HepG2 (cell line): ENCODE data around the gene SIT1. TPM values are rescaled to one million over a fixed set of nuclear protein-coding genes. Genes with fewer than 3 reads are reported as not detected.

Source experiments
- ATF7-NPFF ChIP-seq: sonication (generic); formaldehyde crosslinking; IDR thresholded peaks from 2 replicates; pipeline ENCODE4 v1.8.1; 2023; ENCODE audit warnings: mild to moderate bottlenecking, low read depth, missing genetic modification reagents, moderate library complexity
- BORCS8-MEF2B ChIP-seq: sonication (generic); formaldehyde crosslinking; IDR thresholded peaks from 2 replicates; pipeline ENCODE4 v1.8.0; 2022; ENCODE audit warnings: mild to moderate bottlenecking, missing genetic modification reagents
- CBX5 ChIP-seq: sonication (generic); formaldehyde crosslinking; IDR thresholded peaks from 2 replicates; pipeline ENCODE4 v1.4.0; 2020; ENCODE audit warnings: missing genetic modification reagents, borderline replicate concordance
- HES4 ChIP-seq: sonication (generic); formaldehyde crosslinking; IDR thresholded peaks from 2 replicates; pipeline ENCODE4 v1.9.0; 2021; ENCODE audit warnings: mild to moderate bottlenecking, missing genetic modification reagents, borderline replicate concordance
- HOXA5 ChIP-seq: sonication (generic); formaldehyde crosslinking; IDR thresholded peaks from 2 replicates; pipeline ENCODE4 v1.4.0; 2020; ENCODE audit warnings: missing genetic modification reagents
- RAD21 ChIP-seq: fragments of 450-650 bp; formaldehyde crosslinking; IDR thresholded peaks from 2 replicates; pipeline ENCODE4 v1.5.0; 2020; ENCODE audit warnings: mild to moderate bottlenecking
- ZFP90 ChIP-seq: sonication (generic); formaldehyde crosslinking; IDR thresholded peaks from 2 replicates; pipeline ENCODE4 v1.8.0; 2022; ENCODE audit warnings: missing genetic modification reagents, mild to moderate bottlenecking, inconsistent platforms, borderline replicate concordance
- ZNF547 ChIP-seq: sonication (generic); formaldehyde crosslinking; IDR thresholded peaks from 2 replicates; pipeline ENCODE4 v1.5.1; 2020; ENCODE audit warnings: mild to moderate bottlenecking, missing genetic modification reagents
- ZNF570 ChIP-seq: sonication (generic); formaldehyde crosslinking; IDR thresholded peaks from 2 replicates; pipeline ENCODE4 v1.4.0; 2020; ENCODE audit warnings: mild to moderate bottlenecking, missing genetic modification reagents, borderline replicate concordance
- ZNF605 ChIP-seq: sonication (generic); formaldehyde crosslinking; IDR thresholded peaks from 2 replicates; pipeline ENCODE4 v1.8.0; 2022; ENCODE audit warnings: mild to moderate bottlenecking, missing genetic modification reagents
- ZNF660 ChIP-seq: sonication (generic); formaldehyde crosslinking; IDR thresholded peaks from 2 replicates; pipeline ENCODE4 v1.5.1; 2020; ENCODE audit warnings: mild to moderate bottlenecking, low read depth, missing genetic modification reagents, borderline replicate concordance
- polyA plus RNA-seq, 8 experiments: library from polyadenylated mRNA; depleted of rRNA in 3 of 8; stranded (reverse) in 7 of 8; unstranded in 1 of 8; fragments of >200 nt; fragmentation: Illumina TruSeq in 4 of 8; extraction: Trizol in 4 of 8; gene quantifications; 2 replicates each; pipeline versions ENCODE4 v1.2.1 to v1.2.3, GENCODE V29; 2011 to 2016; ENCODE audit warnings: low read depth in 4 of 8, missing spikeins in 1 of 8, mixed read lengths in 1 of 8; ENCODE audit not compliant: insufficient read depth in 1 of 8
- total RNA-seq, 5 experiments: library from RNA; depleted of rRNA; stranded (reverse); fragments of >200 nt; fragmentation: Illumina TruSeq; extraction: Trizol; gene quantifications; 2 replicates each; pipeline ENCODE4 v1.2.3, GENCODE V29; 2016; ENCODE audit warnings: low read depth in 1 of 5
- TF ChIP-seq, protein P1 (sequence below): sonication (generic); formaldehyde crosslinking; IDR thresholded peaks from 2 replicates; pipeline ENCODE4 v1.4.0; 2020; ENCODE audit warnings: missing genetic modification reagents, mild to moderate bottlenecking, borderline replicate concordance
- TF ChIP-seq, protein P2 (sequence below): sonication (generic); formaldehyde crosslinking; IDR thresholded peaks from 2 replicates; pipeline ENCODE4 v1.8.1; 2023; ENCODE audit warnings: mild to moderate bottlenecking, inconsistent platforms, moderate library complexity, missing genetic modification reagents, borderline replicate concordance
- TF ChIP-seq, protein P3 (sequence below): sonication (generic); formaldehyde crosslinking; IDR thresholded peaks from 2 replicates; pipeline ENCODE4 v1.9.0; 2021; ENCODE audit warnings: missing genetic modification reagents, borderline replicate concordance
- TF ChIP-seq, protein P4 (sequence below): IDR thresholded peaks from 2 replicates; pipeline ENCODE4 v1.6.1; 2016; ENCODE audit warnings: missing compliant biosample characterization, missing genetic modification reagents, borderline replicate concordance
- TF ChIP-seq, protein P5 (sequence below): IDR thresholded peaks from 2 replicates; pipeline ENCODE4 v1.6.1; 2016; ENCODE audit warnings: control low read depth

Gene SIT1
- total and polyA plus RNA-seq, 2 of the 13 experiments (the other 11 are each of a cell fraction or from before 2014, with no cell fraction given) = 0.09 to 6.7 TPM

DNA sequence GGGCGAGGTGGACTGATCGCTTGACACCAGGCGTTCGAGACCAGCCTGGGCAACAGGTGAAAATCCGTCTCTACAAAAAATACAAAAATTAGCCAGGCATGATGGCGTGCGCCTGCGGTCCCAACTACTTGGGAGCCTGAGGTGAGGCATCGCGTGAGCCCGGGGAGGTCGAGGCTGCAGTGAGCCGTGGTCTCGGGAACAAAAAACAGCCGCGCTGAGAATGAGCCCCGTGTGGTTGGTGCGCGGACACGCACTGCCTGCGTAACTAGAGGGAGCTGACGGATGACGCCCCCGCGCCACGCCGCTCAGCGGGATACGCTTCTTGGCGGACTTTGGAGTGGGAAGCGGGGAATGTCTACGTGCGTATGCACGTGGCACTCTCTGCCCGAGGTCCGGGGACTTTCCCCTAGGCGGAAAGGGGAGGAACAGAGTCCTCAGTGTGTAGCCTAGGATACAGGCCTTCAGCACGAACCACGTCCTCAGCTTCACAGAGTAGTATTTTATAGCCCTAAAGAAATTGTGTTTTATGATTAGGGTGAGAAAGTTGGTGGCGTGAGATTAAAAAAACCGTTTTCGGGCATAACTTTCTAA is 6.9 kb upstream of the SIT1 start, which contains the start of gene RMRP (continued):
- TF ChIP-seq, protein P1, sequence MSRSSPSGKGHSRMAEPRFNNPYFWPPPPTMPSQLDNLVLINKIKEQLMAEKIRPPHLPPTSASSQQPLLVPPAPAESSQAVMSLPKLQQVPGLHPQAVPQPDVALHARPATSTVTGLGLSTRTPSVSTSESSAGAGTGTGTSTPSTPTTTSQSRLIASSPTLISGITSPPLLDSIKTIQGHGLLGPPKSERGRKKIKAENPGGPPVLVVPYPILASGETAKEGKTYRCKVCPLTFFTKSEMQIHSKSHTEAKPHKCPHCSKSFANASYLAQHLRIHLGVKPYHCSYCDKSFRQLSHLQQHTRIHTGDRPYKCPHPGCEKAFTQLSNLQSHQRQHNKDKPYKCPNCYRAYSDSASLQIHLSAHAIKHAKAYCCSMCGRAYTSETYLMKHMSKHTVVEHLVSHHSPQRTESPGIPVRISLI (CRISPR knock-in tag) = peak; percentile 61; the same call in 1 of the 2 replicates
- TF ChIP-seq RAD21 (CRISPR knock-in tag) (peak; percentile 14; the same call in 1 of the 2 replicates), HES4 (CRISPR knock-in tag) (peak; percentile 63; the same call in 1 of the 2 replicates), ZNF547 (CRISPR knock-in tag) (no peak; the same call in 1 of the 2 replicates), ZNF570 (0 out of 2 replicates have a peak, but pooled peaks have one; percentile 14), ATF7-NPFF (CRISPR knock-in tag) (peak; percentile 98), ZNF660 (CRISPR knock-in tag) (no peak), ZFP90 (CRISPR knock-in tag) (peak; percentile 97), BORCS8-MEF2B (CRISPR knock-in tag) (peak; percentile 94), CBX5 (peak; percentile 91; the same call in 1 of the 2 replicates), HOXA5 (CRISPR knock-in tag) (peak; percentile 96; the same call in 1 of the 2 replicates), ZNF605 (CRISPR knock-in tag) (peak; percentile 97)
- TF ChIP-seq, protein P2, sequence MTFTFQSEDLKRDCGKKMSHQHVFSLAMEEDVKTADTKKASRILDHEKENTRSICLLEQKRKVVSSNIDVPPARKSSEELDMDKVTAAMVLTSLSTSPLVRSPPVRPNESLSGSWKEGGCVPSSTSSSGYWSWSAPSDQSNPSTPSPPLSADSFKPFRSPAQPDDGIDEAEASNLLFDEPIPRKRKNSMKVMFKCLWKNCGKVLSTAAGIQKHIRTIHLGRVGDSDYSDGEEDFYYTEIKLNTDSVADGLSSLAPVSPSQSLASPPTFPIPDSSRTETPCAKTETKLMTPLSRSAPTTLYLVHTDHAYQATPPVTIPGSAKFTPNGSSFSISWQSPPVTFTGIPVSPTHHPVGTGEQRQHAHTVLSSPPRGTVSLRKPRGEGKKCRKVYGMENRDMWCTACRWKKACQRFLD (CRISPR knock-in tag) = peak; percentile 79
- TF ChIP-seq, protein P3, sequence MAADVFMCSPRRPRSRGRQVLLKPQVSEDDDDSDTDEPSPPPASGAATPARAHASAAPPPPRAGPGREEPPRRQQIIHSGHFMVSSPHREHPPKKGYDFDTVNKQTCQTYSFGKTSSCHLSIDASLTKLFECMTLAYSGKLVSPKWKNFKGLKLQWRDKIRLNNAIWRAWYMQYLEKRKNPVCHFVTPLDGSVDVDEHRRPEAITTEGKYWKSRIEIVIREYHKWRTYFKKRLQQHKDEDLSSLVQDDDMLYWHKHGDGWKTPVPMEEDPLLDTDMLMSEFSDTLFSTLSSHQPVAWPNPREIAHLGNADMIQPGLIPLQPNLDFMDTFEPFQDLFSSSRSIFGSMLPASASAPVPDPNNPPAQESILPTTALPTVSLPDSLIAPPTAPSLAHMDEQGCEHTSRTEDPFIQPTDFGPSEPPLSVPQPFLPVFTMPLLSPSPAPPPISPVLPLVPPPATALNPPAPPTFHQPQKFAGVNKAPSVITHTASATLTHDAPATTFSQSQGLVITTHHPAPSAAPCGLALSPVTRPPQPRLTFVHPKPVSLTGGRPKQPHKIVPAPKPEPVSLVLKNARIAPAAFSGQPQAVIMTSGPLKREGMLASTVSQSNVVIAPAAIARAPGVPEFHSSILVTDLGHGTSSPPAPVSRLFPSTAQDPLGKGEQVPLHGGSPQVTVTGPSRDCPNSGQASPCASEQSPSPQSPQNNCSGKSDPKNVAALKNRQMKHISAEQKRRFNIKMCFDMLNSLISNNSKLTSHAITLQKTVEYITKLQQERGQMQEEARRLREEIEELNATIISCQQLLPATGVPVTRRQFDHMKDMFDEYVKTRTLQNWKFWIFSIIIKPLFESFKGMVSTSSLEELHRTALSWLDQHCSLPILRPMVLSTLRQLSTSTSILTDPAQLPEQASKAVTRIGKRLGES (CRISPR knock-in tag) = peak; percentile 94
- TF ChIP-seq, protein P4, sequence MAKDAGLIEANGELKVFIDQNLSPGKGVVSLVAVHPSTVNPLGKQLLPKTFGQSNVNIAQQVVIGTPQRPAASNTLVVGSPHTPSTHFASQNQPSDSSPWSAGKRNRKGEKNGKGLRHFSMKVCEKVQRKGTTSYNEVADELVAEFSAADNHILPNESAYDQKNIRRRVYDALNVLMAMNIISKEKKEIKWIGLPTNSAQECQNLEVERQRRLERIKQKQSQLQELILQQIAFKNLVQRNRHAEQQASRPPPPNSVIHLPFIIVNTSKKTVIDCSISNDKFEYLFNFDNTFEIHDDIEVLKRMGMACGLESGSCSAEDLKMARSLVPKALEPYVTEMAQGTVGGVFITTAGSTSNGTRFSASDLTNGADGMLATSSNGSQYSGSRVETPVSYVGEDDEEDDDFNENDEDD = peak; percentile 98
- TF ChIP-seq, protein P5, sequence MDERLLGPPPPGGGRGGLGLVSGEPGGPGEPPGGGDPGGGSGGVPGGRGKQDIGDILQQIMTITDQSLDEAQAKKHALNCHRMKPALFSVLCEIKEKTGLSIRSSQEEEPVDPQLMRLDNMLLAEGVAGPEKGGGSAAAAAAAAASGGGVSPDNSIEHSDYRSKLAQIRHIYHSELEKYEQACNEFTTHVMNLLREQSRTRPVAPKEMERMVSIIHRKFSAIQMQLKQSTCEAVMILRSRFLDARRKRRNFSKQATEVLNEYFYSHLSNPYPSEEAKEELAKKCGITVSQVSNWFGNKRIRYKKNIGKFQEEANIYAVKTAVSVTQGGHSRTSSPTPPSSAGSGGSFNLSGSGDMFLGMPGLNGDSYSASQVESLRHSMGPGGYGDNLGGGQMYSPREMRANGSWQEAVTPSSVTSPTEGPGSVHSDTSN (CRISPR knock-in tag) = no peak
